T-cell (primary cell): ENCODE results near the gene NOTCH1. TPM values are rescaled to one million over a fixed set of nuclear protein-coding genes. Genes with fewer than 3 reads are reported as not detected.
"Not testable (repeated sequence)": the region's sequence is repeated elsewhere in the genome, so short reads cannot be mapped to it uniquely, and the experiment has no call there.

ENCODE experiments used
- ATAC-seq, 4 experiments: fragments of 200-7000 bp in 3 of 4; fragments of 150-1000 bp in 1 of 4; cut with Tn5 transposase; replicated peaks in 1 of 4; 1 replicate in 3 of 4; 2 replicates in 1 of 4; pipeline ENCODE4 v1.10.0; 2021; ENCODE audit warnings: moderate library complexity in 3 of 4, mild to moderate bottlenecking in 2 of 4, moderate number of reproducible peaks in 1 of 4
- CTCF ChIA-PET, 2 donors: fragments of 300-600 bp; sonication (Branson Sonifier 250); formaldehyde crosslinking; loops; one replicate each; lab custom pipeline; 2022; ENCODE audit warnings: antibody characterized with exemption in 2 of 2; lab: Charles Lee
- POLR2A ChIA-PET, 2 donors: fragments of 300-600 bp; sonication (Branson Sonifier 250); formaldehyde crosslinking; loops; one replicate each; lab custom pipeline; 2022; ENCODE audit warnings: antibody characterized with exemption in 2 of 2; lab: Charles Lee
- DNase-seq, 35 experiments: peaks; one replicate each; pipeline versions ENCODE4 v3.0.0 to v3.0.0-alpha.2; 2013 to 2023
- H3K27ac ChIP-seq: one replicate; pipeline ENCODE4 v1.5.1; 2013; ENCODE audit warnings: low read length
- H3K27me3 ChIP-seq, 2 experiments: replicated peaks in 1 of 2; 1 replicate in 1 of 2; 2 replicates in 1 of 2; pipeline versions ENCODE4 v1.6.1 to v1.7.0; 2013; ENCODE audit warnings: low read length in 1 of 2, mixed read lengths in 1 of 2; ENCODE audit not compliant: control insufficient read depth in 2 of 2, insufficient read depth in 2 of 2; ENCODE audit errors: extremely low read depth in 1 of 2
- H3K36me3 ChIP-seq, 2 donors: 1 replicate in 1 of 2; 2 replicates in 1 of 2; pipeline versions ENCODE4 v1.6.1 to v1.7.0; 2013; ENCODE audit warnings: low read length in 1 of 2; ENCODE audit not compliant: control insufficient read depth in 2 of 2, insufficient read depth in 1 of 2; ENCODE audit errors: extremely low read depth in 1 of 2
- H3K4me1 ChIP-seq, 2 experiments: 1 replicate in 1 of 2; 2 replicates in 1 of 2; pipeline versions ENCODE4 v1.6.1 to v1.7.0; 2013; ENCODE audit warnings: low read length in 2 of 2, mixed read lengths in 1 of 2; ENCODE audit not compliant: insufficient read depth in 2 of 2, control insufficient read depth in 1 of 2; ENCODE audit errors: extremely low read depth in 1 of 2
- H3K4me3 ChIP-seq, 2 donors: 1 replicate in 1 of 2; 2 replicates in 1 of 2; pipeline versions ENCODE4 v1.5.1 to v1.7.0; 2013; ENCODE audit warnings: mild to moderate bottlenecking in 2 of 2, low read length in 1 of 2, moderate library complexity in 1 of 2; ENCODE audit not compliant: control insufficient read depth in 1 of 2; ENCODE audit errors: extremely low read depth in 1 of 2
- H3K9me3 ChIP-seq: 2 replicates; pipeline ENCODE4 v1.7.0; 2013
- H3K27ac Mint-ChIP-seq, 2 donors: one replicate each; pipeline ENCODE4 v1.8.0; 2020 to 2021; ENCODE audit warnings: mild to moderate bottlenecking in 2 of 2, mixed read lengths in 2 of 2
- H3K27me3 Mint-ChIP-seq, 2 donors: one replicate each; pipeline ENCODE4 v1.8.0; 2021 to 2022; ENCODE audit warnings: mixed read lengths in 2 of 2
- H3K36me3 Mint-ChIP-seq: one replicate; pipeline ENCODE4 v1.8.0; 2021; ENCODE audit warnings: mixed read lengths
- H3K4me1 Mint-ChIP-seq, 3 donors: one replicate each; pipeline ENCODE4 v1.8.0; 2020 to 2022; ENCODE audit warnings: mixed read lengths in 3 of 3, mild to moderate bottlenecking in 1 of 3
- H3K4me3 Mint-ChIP-seq, 3 donors: one replicate each; pipeline ENCODE4 v1.8.0; 2020 to 2022; ENCODE audit warnings: mild to moderate bottlenecking in 3 of 3, mixed read lengths in 3 of 3, moderate library complexity in 3 of 3
- H3K9me3 Mint-ChIP-seq, 3 donors: one replicate each; pipeline ENCODE4 v1.8.0; 2020 to 2022; ENCODE audit warnings: mixed read lengths in 3 of 3
- WGBS: methylation state at CpG from one replicate; pipeline ENCODE4 v1.1.5; 2013; ENCODE audit warnings: missing lambda C conversion rate; ENCODE audit not compliant: insufficient coverage; 5-methylcytosine and 5-hydroxymethylcytosine counted together
- total RNA-seq, 35 experiments: library from RNA in 6 of 35; stranded (reverse) in 6 of 35; fragments of 120-200 nt in 1 of 35; gene quantifications; one replicate each; pipeline versions ENCODE4 v1.2.1 to v1.2.4 and lab custom pipeline; 2013 to 2026

The NOTCH1 gene
- total RNA-seq, 5 donors from 2014 or later (not counting 1 experiment from before 2014, with no cell fraction given): 50.1 to 96.1 (median 84.1) TPM

DNA sequence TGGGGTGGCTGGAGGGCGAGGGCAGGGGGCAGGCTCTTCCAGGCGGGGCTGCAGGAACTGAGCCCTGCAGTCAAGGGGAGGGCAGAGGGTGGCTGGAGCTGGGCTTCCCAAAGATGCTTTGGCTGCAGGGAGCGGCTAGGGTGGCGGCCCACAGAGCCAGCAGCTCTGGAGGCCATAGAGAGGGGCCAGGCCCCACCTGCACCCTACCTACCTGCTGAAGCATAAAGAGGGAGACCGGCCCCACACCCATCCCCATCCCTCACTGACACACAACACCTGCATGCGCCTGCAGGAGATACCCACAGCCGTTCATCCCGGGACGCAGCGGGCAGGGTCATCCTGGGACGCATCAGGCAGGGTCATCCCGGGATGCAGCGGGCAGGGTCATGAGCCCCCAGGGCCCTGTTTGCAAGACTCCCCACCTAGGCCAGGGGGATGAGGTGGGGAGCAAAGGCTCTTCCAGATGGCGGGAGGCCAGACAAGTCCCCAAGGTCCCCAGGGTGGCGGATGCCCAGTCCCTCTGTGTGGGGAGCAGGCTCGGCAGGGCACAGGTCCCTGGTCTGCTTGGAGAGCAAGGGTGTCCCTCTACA is 39.8 kb upstream of the NOTCH1 start:
- 88% methylated on average over 16 of the region's 16 CpGs for WGBS
- Histone ChIP-seq H3K4me1 (peaks cover 15 to 35% of the 10 kb centered on the region in 2 experiments), H3K36me3 (no peaks in the 10 kb centered on the region), H3K4me3 (no peak overlapping the region), H3K9me3 (no peaks in the 10 kb centered on the region), H3K27me3 (peaks cover 0 to 60% of the 10 kb centered on the region in 2 experiments), H3K27ac (no peak overlapping the region)
- CTCF ChIA-PET: no interaction called here
- Mint-ChIP-seq H3K4me3 (no peak overlapping the region), H3K36me3 (no peaks in the 10 kb centered on the region), H3K27me3 (peaks cover 0 to 6% of the 10 kb centered on the region in 2 donors), H3K9me3 (no peaks in the 10 kb centered on the region), H3K27ac (no peak overlapping the region), H3K4me1 (peaks cover 12 to 21% (median 15%) of the 10 kb centered on the region in 3 donors)
- POLR2A ChIA-PET: no interaction called here
- ATAC-seq (no peak), DNase-seq (no peak)

DNA sequence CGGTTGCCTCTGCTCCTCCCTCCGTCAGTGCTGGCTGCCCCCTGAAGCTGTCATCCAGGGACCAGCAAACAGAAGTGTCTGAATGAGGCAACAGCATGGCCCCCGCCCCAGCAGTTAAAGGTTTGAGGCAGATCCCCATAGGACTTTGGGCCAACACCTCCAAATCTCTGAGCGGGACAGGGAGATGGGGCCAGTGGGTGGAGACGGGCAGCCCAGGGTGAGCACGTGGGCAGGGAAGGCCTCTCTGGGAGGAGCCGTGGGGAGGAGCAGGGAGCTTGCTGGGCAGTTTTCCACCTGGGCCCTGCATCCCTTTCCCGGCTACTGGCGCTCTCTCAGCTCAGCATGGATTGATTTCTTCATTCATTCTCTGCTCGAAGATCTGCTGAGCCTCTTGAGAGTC is 39.1 kb upstream of the NOTCH1 start:
- Histone ChIP-seq H3K4me1 (peaks cover 15 to 33% of the 10 kb centered on the region in 2 experiments), H3K4me3 (no peak overlapping the region), H3K27ac (no peak overlapping the region), H3K27me3 (peaks cover 0 to 54% of the 10 kb centered on the region in 2 experiments), H3K9me3 (no peaks in the 10 kb centered on the region), H3K36me3 (no peaks in the 10 kb centered on the region)
- H3K27me3 Mint-ChIP-seq: peaks cover 0 to 5% of the 10 kb centered on the region in 2 donors
- H3K9me3 Mint-ChIP-seq: no peaks in the 10 kb centered on the region
- CTCF ChIA-PET: no interaction called here
- 87% methylated on average over 10 of the region's 10 CpGs for WGBS
- DNase-seq: no peak
- H3K4me3 Mint-ChIP-seq: no peak overlapping the region
- no peaks in the 10 kb centered on the region for H3K36me3 Mint-ChIP-seq
- no peak for ATAC-seq
- H3K4me1 Mint-ChIP-seq: peaks cover 12 to 21% (median 16%) of the 10 kb centered on the region in 3 donors
- POLR2A ChIA-PET: no interaction called here
- H3K27ac Mint-ChIP-seq: no peak overlapping the region

DNA sequence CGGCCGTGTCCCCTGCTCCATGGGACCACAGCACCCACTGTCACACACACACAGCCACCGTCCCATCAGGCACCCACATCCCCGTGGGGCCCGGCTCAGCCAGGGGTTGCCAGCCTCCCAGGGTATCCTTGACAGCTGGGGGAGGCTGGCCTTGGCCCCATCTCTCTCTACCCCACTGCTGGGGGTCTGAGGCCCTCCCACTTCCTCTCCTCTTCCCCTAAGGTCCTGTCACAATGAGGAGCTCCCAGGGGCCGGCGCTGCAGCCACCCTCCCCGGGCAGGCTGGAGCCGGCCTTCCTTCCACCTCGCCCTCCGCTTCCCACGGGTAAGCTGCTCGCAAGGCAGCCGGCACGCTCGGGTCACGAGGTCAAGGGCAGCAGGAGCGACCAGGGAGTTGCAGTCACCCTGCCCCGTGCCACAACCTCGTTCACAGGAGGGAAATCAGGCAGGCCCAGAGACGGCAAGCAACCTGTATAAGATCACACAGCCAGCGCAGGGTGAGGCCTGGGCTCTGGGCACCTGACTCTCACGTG is 38.6 kb upstream of the NOTCH1 start:
- no peak overlapping the region for H3K27ac ChIP-seq
- peaks cover 15 to 28% of the 10 kb centered on the region in 2 experiments for H3K4me1 ChIP-seq
- POLR2A ChIA-PET: no interaction called here
- H3K27me3 ChIP-seq: peaks cover 0 to 52% of the 10 kb centered on the region in 2 experiments
- H3K36me3 ChIP-seq: no peaks in the 10 kb centered on the region
- DNase-seq (no peak), ATAC-seq (no peak)
- 69% methylated on average over 22 of the region's 23 CpGs for WGBS
- peaks cover 0 to 3% of the 10 kb centered on the region in 2 donors for H3K27me3 Mint-ChIP-seq
- no peaks in the 10 kb centered on the region for H3K9me3 Mint-ChIP-seq
- CTCF ChIA-PET: no interaction called here
- no peaks in the 10 kb centered on the region for H3K9me3 ChIP-seq
- no peak overlapping the region for H3K4me3 ChIP-seq
- H3K4me3 Mint-ChIP-seq: no peak overlapping the region
- peaks cover 12 to 22% (median 21%) of the 10 kb centered on the region in 3 donors for H3K4me1 Mint-ChIP-seq
- H3K36me3 Mint-ChIP-seq: no peaks in the 10 kb centered on the region
- no peak overlapping the region for H3K27ac Mint-ChIP-seq

DNA sequence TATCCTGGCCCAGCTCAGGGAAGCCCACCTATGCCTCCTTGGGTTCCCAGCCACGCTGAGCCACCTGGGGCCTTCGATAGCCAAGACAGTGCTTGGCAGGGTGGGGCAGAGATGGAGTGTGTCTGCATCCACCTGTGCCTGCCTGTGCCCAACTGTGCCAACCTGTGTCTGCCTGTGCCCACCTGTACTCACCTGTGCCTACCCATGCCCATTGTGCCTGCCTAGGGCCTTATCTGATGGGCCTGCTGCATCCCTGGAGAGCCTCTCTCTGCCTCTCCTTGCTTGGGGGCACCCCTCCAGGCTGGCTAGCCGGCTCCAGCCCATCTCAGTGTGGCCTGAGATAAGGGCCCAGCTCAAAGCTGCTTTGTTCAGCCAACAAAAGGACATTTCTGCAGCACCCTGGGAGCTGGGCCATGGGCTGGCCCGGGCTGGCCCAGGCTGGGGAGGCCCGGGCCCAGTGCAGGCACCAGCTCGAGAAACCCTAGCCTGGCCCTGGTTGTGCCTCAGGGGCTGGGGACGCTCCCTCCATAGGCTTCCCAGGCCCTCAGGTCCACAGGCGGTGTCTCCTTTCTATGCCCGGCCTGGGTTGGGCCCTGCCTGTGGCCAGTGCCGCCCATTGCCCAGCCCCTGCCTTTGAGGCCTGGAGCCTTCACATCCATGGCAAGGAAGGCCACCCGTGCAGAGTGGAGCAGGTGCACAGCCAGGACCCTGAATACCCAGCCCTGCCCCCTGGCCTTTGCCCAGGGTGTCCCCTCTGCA is 37.3 kb upstream of the NOTCH1 start:
- no peak overlapping the region for H3K27ac ChIP-seq
- WGBS: 88% methylated on average over 11 of the region's 11 CpGs
- ChIA-PET CTCF (no interaction called here), POLR2A (no interaction called here)
- peaks cover 3 to 20% of the 10 kb centered on the region in 2 experiments for H3K4me1 ChIP-seq
- Mint-ChIP-seq H3K4me3 (no peak overlapping the region), H3K4me1 (peaks cover 3 to 17% (median 13%) of the 10 kb centered on the region in 3 donors), H3K27ac (no peak overlapping the region), H3K27me3 (peaks cover 0 to 3% of the 10 kb centered on the region in 2 donors), H3K9me3 (no peaks in the 10 kb centered on the region), H3K36me3 (no peaks in the 10 kb centered on the region)
- H3K27me3 ChIP-seq: peaks cover 0 to 42% of the 10 kb centered on the region in 2 experiments
- no peak for DNase-seq
- H3K36me3 ChIP-seq: no peaks in the 10 kb centered on the region
- ATAC-seq: no peak
- no peaks in the 10 kb centered on the region for H3K9me3 ChIP-seq
- H3K4me3 ChIP-seq: no peak overlapping the region

DNA sequence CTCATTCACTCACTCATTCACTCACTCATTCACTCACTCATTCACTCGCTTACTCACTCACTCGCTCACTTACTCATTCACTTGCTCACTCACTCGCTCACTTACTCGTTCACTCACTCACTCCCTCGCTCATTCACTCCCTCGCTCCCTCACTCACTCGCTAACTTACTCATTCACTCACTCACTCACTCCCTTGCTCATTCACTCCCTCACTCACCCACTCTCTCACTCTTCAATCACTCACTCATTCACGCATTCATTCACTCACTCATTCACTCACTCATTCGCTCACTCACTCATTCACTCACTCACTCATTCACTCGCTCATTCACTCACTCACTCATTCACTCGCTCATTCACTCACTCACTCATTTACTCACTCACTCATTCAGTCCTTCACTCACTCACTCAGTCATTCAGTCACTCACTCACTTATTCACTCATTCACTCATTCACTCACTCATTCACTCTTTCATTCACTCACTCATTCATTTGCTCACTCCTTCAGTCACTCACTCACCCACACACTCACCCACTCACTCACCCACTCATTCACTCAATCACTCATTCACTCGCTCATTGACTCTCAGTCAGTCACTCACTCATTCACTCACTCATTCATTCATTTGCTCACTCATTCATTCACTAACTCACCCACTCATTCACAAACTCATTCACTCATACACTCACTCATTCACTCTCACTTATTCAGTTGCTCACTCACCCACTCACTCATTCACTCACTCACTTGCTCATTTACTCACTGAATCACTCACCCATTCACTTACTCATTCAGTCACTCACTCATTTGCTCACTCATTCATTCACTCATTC is 36.0 kb upstream of the NOTCH1 start:
- peaks cover 0 to 28% of the 10 kb centered on the region in 2 experiments for H3K27me3 ChIP-seq
- peaks cover 3 to 14% (median 11%) of the 10 kb centered on the region in 3 donors for H3K4me1 Mint-ChIP-seq
- H3K4me1 ChIP-seq: peaks cover 0 to 7% of the 10 kb centered on the region in 2 experiments
- DNase-seq (no peak), ATAC-seq (no peak)
- no peak overlapping the region for H3K4me3 Mint-ChIP-seq
- no peaks in the 10 kb centered on the region for H3K9me3 ChIP-seq
- ChIA-PET CTCF (no interaction called here), POLR2A (no interaction called here)
- no peak overlapping the region for H3K27ac Mint-ChIP-seq
- H3K27ac ChIP-seq: no peak overlapping the region
- no peaks in the 10 kb centered on the region for H3K9me3 Mint-ChIP-seq
- no peaks in the 10 kb centered on the region for H3K36me3 ChIP-seq
- no peak overlapping the region for H3K4me3 ChIP-seq
- peaks cover 0 to 3% of the 10 kb centered on the region in 2 donors for H3K27me3 Mint-ChIP-seq
- H3K36me3 Mint-ChIP-seq: no peaks in the 10 kb centered on the region
- WGBS: 96% methylated on average over 12 of the region's 12 CpGs

DNA sequence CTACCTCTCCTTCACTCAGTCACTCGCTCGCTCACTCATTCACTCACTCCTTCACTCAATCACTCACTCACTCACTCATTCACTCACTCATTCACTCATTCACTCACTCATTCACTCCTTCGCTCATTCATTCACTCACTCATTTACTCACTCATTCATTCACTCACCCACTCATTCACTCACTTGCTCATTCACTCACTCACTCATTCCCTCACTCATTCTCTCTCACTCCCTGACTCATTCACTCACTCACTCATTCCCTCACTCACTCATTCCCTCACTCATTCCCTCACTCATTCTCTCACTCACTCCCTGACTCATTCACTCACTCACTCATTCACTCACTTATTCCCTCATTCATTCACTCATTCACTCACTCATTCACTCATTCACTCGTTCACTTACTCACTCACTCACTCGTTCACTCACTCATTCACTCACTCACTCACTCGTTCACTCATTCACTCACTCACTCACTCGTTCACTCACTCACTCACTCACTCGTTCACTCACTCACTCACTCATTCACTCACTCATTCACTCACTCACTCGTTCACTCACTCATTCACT is 33.9 kb upstream of the NOTCH1 start:
- WGBS: 91% methylated on average over 4 of the region's 9 CpGs
- H3K27me3 Mint-ChIP-seq, DNase-seq, H3K36me3 ChIP-seq, H3K4me1 ChIP-seq, CTCF ChIA-PET, ATAC-seq, H3K9me3 ChIP-seq, H3K4me3 ChIP-seq, H3K36me3 Mint-ChIP-seq, POLR2A ChIA-PET, H3K9me3 Mint-ChIP-seq, H3K27ac ChIP-seq, H3K4me3 Mint-ChIP-seq, H3K27me3 ChIP-seq: not testable (repeated sequence)
- Mint-ChIP-seq H3K27ac (peak overlapping the region in 1 of 2 donors; percentile 36), H3K4me1 (peaks cover 3 to 14% (median 7%) of the 10 kb centered on the region in 3 donors)
